ENCODE results near the gene MFRP.
"Not testable (repeated sequence)": the region's sequence is repeated elsewhere in the genome, so short reads cannot be mapped to it uniquely, and the experiment has no call there.

GRCh38 chr11:119382513-119382912 is 36.0 kb upstream of the MFRP start:
- not testable (repeated sequence) for TF ChIP-seq POLR2AphosphoS5 (IDR thresholded peaks at IDR 0.05; ENCODE audit: borderline replicate concordance, low read depth, low read length); EZH2 (IDR thresholded peaks at IDR 0.05)

Measured in SK-N-MC (cell line).